ENCODE results near the gene EGFR.

The EGFR gene

GRCh38 chr7:55249332-55249731 is 230.5 kb downstream of the EGFR start:
- no peak overlapping the region for H2AK5ac ChIP-seq (ENCODE audit: low read depth, low read length)
- no peak overlapping the region for H3K23ac ChIP-seq (ENCODE audit: low read depth, low read length, poor library complexity)
- peak overlapping the region; percentile 52 for H2AFZ ChIP-seq (ENCODE audit: low read length)
- no peak overlapping the region for H4K91ac ChIP-seq (ENCODE audit: low read depth, low read length, poor library complexity)
- no peak overlapping the region for H2BK15ac ChIP-seq (ENCODE audit: low read length)
- peaks cover under 1 to 2% of the 10 kb centered on the region in 2 donors for H3K4me1 ChIP-seq (ENCODE audit: control insufficient read depth in 2 of 2, insufficient read depth in 1 of 2, low read depth in 1 of 2, low read length in 2 of 2)
- no peak overlapping the region for H2BK5ac ChIP-seq (ENCODE audit: low read length)
- H3K4ac ChIP-seq (ENCODE audit: low read length), result no peak overlapping the region
- no peak overlapping the region for H3K4me2 ChIP-seq (ENCODE audit: insufficient read depth, low read length, poor library complexity, severe bottlenecking)
- no peak overlapping the region for H3K27ac ChIP-seq (replicated peaks; ENCODE audit: low read length)
- H3K27me3 ChIP-seq (ENCODE audit: control insufficient read depth in 3 of 3, insufficient read depth in 3 of 3, low read depth in 1 of 3, low read length in 3 of 3), result peaks cover 0 to 21% (median 8%) of the 10 kb centered on the region in 3 experiments
- H2BK12ac ChIP-seq (ENCODE audit: low read length), result no peak overlapping the region
- peaks cover 4 to 8% of the 10 kb centered on the region in 2 donors for H3K9me3 ChIP-seq (replicated peaks in 1 of 2; ENCODE audit: control insufficient read depth in 2 of 2, insufficient read depth in 1 of 2, low read depth in 1 of 2, low read length in 2 of 2)
- no peak overlapping the region for H3K4me3 ChIP-seq (ENCODE audit: low read length in 2 of 2)
- no peaks in the 10 kb centered on the region for H3K79me1 ChIP-seq (ENCODE audit: low read depth, low read length)
- no peak overlapping the region for H2BK120ac ChIP-seq (ENCODE audit: low read depth, low read length)
- no peak for DNase-seq (ENCODE audit: low spot score)
- no peak overlapping the region for H3K18ac ChIP-seq (ENCODE audit: low read length)
- no CpG with 5 or more reads among the region's 8 CpGs for WGBS, 2 donors (ENCODE audit: extremely low coverage in 2 of 2, insufficient read length in 2 of 2, insufficient replicate concordance in 1 of 2)
- H3K9ac ChIP-seq (ENCODE audit: low read depth, low read length, poor library complexity), result no peak overlapping the region
- no peaks in the 10 kb centered on the region for H3K36me3 ChIP-seq (replicated peaks in 1 of 2; ENCODE audit: control insufficient read depth in 2 of 2, insufficient read depth in 2 of 2, low read length in 2 of 2)
- no peak overlapping the region for H3K14ac ChIP-seq (ENCODE audit: low read length)
- no peak overlapping the region for H4K8ac ChIP-seq (ENCODE audit: low read depth, low read length)

- Histone ChIP-seq H2BK15ac (ENCODE audit: low read length) (no peak overlapping the region), H2BK12ac (ENCODE audit: low read length) (no peak overlapping the region), H3K4me2 (ENCODE audit: insufficient read depth, low read length, poor library complexity, severe bottlenecking) (no peak overlapping the region), H2AK5ac (ENCODE audit: low read depth, low read length) (no peak overlapping the region), H3K4ac (ENCODE audit: low read length) (no peak overlapping the region), H3K79me1 (ENCODE audit: low read depth, low read length) (no peaks in the 10 kb centered on the region), H3K27ac (replicated peaks; ENCODE audit: low read length) (no peak overlapping the region), H3K9me3 (replicated peaks in 1 of 2; ENCODE audit: control insufficient read depth in 2 of 2, insufficient read depth in 1 of 2, low read depth in 1 of 2, low read length in 2 of 2) (peaks cover 0 to 1% of the 10 kb centered on the region in 2 donors), H4K91ac (ENCODE audit: low read depth, low read length, poor library complexity) (no peak overlapping the region), H3K9ac (ENCODE audit: low read depth, low read length, poor library complexity) (no peak overlapping the region), H2AFZ (ENCODE audit: low read length) (no peak overlapping the region), H3K23ac (ENCODE audit: low read depth, low read length, poor library complexity) (no peak overlapping the region), H3K4me1 (ENCODE audit: control insufficient read depth in 2 of 2, insufficient read depth in 1 of 2, low read depth in 1 of 2, low read length in 2 of 2) (peaks cover 5 to 6% of the 10 kb centered on the region in 2 donors), H3K27me3 (ENCODE audit: control insufficient read depth in 3 of 3, insufficient read depth in 3 of 3, low read depth in 1 of 3, low read length in 3 of 3) (peaks cover 0 to 22% (median 12%) of the 10 kb centered on the region in 3 experiments), H2BK120ac (ENCODE audit: low read depth, low read length) (no peak overlapping the region), H3K4me3 (ENCODE audit: low read length in 2 of 2) (no peak overlapping the region), H3K18ac (ENCODE audit: low read length) (peak overlapping the region; percentile 33), H3K14ac (ENCODE audit: low read length) (peak overlapping the region; percentile 58), H2BK5ac (ENCODE audit: low read length) (no peak overlapping the region), H4K8ac (ENCODE audit: low read depth, low read length) (no peak overlapping the region), H3K36me3 (replicated peaks in 1 of 2; ENCODE audit: control insufficient read depth in 2 of 2, insufficient read depth in 2 of 2, low read length in 2 of 2) (no peaks in the 10 kb centered on the region)
- DNase-seq (ENCODE audit: low spot score), result no peak
- no CpG with 5 or more reads among the region's 7 CpGs for WGBS, 2 donors (ENCODE audit: extremely low coverage in 2 of 2, insufficient read length in 2 of 2, insufficient replicate concordance in 1 of 2)
These were observed 231.5 kb downstream of the EGFR start for GRCh38 chr7:55250313-55250712.

GRCh38 chr7:55251313-55251712 is 232.5 kb downstream of the EGFR start:
- no CpG with 5 or more reads among the region's 3 CpGs for whole genome bisulfite sequencing, 2 donors (ENCODE audit: extremely low coverage in 2 of 2, insufficient read length in 2 of 2, insufficient replicate concordance in 1 of 2)
- H3K4me3 ChIP-seq (ENCODE audit: low read length in 2 of 2), result no peak overlapping the region
- H3K36me3 ChIP-seq (replicated peaks in 1 of 2; ENCODE audit: control insufficient read depth in 2 of 2, insufficient read depth in 2 of 2, low read length in 2 of 2), result no peaks in the 10 kb centered on the region

GRCh38 chr7:55251911-55252310 is 233.1 kb downstream of the EGFR start:
- no peak overlapping the region for H3K27ac ChIP-seq (replicated peaks; ENCODE audit: low read length)
- H3K36me3 ChIP-seq (replicated peaks in 1 of 2; ENCODE audit: control insufficient read depth in 2 of 2, insufficient read depth in 2 of 2, low read length in 2 of 2), result no peaks in the 10 kb centered on the region
- no peak overlapping the region for H3K4me2 ChIP-seq (ENCODE audit: insufficient read depth, low read length, poor library complexity, severe bottlenecking)
- H3K4me1 ChIP-seq (ENCODE audit: control insufficient read depth in 2 of 2, insufficient read depth in 1 of 2, low read depth in 1 of 2, low read length in 2 of 2), result peaks cover 5 to 7% of the 10 kb centered on the region in 2 donors
- H4K8ac ChIP-seq (ENCODE audit: low read depth, low read length), result no peak overlapping the region
- H4K91ac ChIP-seq (ENCODE audit: low read depth, low read length, poor library complexity), result no peak overlapping the region
- no peak overlapping the region for H2AFZ ChIP-seq (ENCODE audit: low read length)
- DNase-seq (ENCODE audit: low spot score), result no peak
- H3K9me3 ChIP-seq (replicated peaks in 1 of 2; ENCODE audit: control insufficient read depth in 2 of 2, insufficient read depth in 1 of 2, low read depth in 1 of 2, low read length in 2 of 2), result peaks cover 0 to 3% of the 10 kb centered on the region in 2 donors
- H3K14ac ChIP-seq (ENCODE audit: low read length), result no peak overlapping the region
- H3K23ac ChIP-seq (ENCODE audit: low read depth, low read length, poor library complexity), result no peak overlapping the region
- no peak overlapping the region for H2BK120ac ChIP-seq (ENCODE audit: low read depth, low read length)
- H3K9ac ChIP-seq (ENCODE audit: low read depth, low read length, poor library complexity), result no peak overlapping the region
- no peak overlapping the region for H3K4me3 ChIP-seq (ENCODE audit: low read length in 2 of 2)
- H3K4ac ChIP-seq (ENCODE audit: low read length), result no peak overlapping the region
- WGBS, 2 donors (ENCODE audit: extremely low coverage in 2 of 2, insufficient read length in 2 of 2, insufficient replicate concordance in 1 of 2), result no CpG with 5 or more reads among the region's 7 CpGs
- H3K27me3 ChIP-seq (ENCODE audit: control insufficient read depth in 3 of 3, insufficient read depth in 3 of 3, low read depth in 1 of 3, low read length in 3 of 3), result peaks cover 0 to 23% (median 15%) of the 10 kb centered on the region in 3 experiments
- no peak overlapping the region for H2AK5ac ChIP-seq (ENCODE audit: low read depth, low read length)
- no peak overlapping the region for H2BK5ac ChIP-seq (ENCODE audit: low read length)
- no peaks in the 10 kb centered on the region for H3K79me1 ChIP-seq (ENCODE audit: low read depth, low read length)
- no peak overlapping the region for H3K18ac ChIP-seq (ENCODE audit: low read length)
- no peak overlapping the region for H2BK12ac ChIP-seq (ENCODE audit: low read length)
- H2BK15ac ChIP-seq (ENCODE audit: low read length), result no peak overlapping the region

More at GRCh38 chr7:55251313-55251712, 232.5 kb downstream of the EGFR start:
- Histone ChIP-seq H3K14ac (ENCODE audit: low read length) (no peak overlapping the region), H3K79me1 (ENCODE audit: low read depth, low read length) (no peaks in the 10 kb centered on the region), H2AFZ (ENCODE audit: low read length) (no peak overlapping the region), H3K4me1 (ENCODE audit: control insufficient read depth in 2 of 2, insufficient read depth in 1 of 2, low read depth in 1 of 2, low read length in 2 of 2) (peaks cover 5 to 7% of the 10 kb centered on the region in 2 donors), H2BK5ac (ENCODE audit: low read length) (no peak overlapping the region), H3K27me3 (ENCODE audit: control insufficient read depth in 3 of 3, insufficient read depth in 3 of 3, low read depth in 1 of 3, low read length in 3 of 3) (peaks cover 0 to 22% (median 15%) of the 10 kb centered on the region in 3 experiments), H2AK5ac (ENCODE audit: low read depth, low read length) (no peak overlapping the region), H2BK15ac (ENCODE audit: low read length) (no peak overlapping the region), H4K91ac (ENCODE audit: low read depth, low read length, poor library complexity) (no peak overlapping the region), H2BK120ac (ENCODE audit: low read depth, low read length) (no peak overlapping the region), H3K18ac (ENCODE audit: low read length) (no peak overlapping the region), H2BK12ac (ENCODE audit: low read length) (no peak overlapping the region), H3K27ac (replicated peaks; ENCODE audit: low read length) (no peak overlapping the region), H3K9me3 (replicated peaks in 1 of 2; ENCODE audit: control insufficient read depth in 2 of 2, insufficient read depth in 1 of 2, low read depth in 1 of 2, low read length in 2 of 2) (peaks cover 0 to 3% of the 10 kb centered on the region in 2 donors), H3K9ac (ENCODE audit: low read depth, low read length, poor library complexity) (no peak overlapping the region), H3K4me2 (ENCODE audit: insufficient read depth, low read length, poor library complexity, severe bottlenecking) (no peak overlapping the region), H4K8ac (ENCODE audit: low read depth, low read length) (no peak overlapping the region), H3K23ac (ENCODE audit: low read depth, low read length, poor library complexity) (no peak overlapping the region), H3K4ac (ENCODE audit: low read length) (no peak overlapping the region)
- DNase-seq (ENCODE audit: low spot score), result no peak
